Measurements from ENCODE around the gene NAPG.
"Not testable (repeated sequence)": the region's sequence is repeated elsewhere in the genome, so short reads cannot be mapped to it uniquely, and the experiment has no call there.

The NAPG gene

DNA sequence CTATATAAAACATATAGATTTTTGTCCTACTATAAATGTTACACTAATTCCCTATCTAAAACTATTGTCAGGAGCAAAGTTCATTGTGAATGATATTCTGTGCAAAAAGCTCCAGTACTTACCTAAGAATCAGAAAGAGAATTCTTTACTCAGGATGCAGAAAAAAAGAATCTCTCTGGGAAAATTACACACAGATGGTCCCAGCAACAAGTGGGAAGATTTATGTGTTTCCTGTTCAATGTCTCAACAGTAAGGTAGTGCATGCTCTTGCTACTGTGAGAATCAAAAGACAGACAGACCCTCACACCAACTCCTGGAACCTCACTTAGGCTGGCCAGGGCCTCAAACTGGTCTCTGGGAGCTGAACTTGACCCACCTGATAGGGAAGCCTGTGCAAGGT is 11.2 kb upstream of the NAPG start:
- no peak for DNase-seq

DNA sequence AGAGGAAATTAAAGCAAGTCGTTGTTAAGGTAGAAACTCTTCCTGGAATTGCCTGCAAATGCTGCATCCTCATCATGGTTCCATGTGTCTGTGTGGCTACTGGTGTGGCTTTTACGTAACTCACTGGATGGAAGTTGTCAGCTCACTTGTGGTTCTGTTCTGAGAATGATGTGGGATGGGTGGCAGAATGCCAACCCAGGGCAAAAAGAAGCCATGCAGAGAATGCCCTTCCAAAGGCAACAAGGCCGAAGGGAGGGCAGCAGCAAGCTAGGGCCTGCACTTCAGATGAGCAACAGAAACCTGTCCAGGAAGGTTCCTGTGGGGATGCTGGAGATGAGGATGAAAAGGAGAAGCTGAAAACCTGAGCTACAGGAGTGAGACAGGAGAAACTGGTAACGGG is 10.4 kb upstream of the NAPG start:
- DNase-seq, result no peak

DNA sequence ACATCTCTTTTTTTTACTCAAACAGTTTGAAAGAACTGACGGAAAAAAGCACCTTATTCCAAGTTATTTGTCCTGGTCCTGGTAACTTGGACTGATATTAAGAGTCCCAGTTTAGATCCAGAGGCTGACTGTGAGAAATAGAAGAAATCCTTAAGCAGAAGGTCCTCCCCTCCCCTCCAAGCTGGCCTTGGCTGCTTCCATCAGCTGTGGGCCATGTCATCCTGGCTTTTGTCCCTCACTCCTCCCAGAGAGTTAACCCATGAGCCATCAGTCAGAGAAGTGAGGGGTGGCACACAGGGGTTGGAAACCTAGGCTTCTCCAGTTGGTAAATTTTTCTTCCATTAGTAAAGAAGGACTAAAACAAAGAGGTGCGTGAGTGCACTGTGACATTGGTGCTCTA is 9.7 kb upstream of the NAPG start:
- DNase-seq, result no peak

DNA sequence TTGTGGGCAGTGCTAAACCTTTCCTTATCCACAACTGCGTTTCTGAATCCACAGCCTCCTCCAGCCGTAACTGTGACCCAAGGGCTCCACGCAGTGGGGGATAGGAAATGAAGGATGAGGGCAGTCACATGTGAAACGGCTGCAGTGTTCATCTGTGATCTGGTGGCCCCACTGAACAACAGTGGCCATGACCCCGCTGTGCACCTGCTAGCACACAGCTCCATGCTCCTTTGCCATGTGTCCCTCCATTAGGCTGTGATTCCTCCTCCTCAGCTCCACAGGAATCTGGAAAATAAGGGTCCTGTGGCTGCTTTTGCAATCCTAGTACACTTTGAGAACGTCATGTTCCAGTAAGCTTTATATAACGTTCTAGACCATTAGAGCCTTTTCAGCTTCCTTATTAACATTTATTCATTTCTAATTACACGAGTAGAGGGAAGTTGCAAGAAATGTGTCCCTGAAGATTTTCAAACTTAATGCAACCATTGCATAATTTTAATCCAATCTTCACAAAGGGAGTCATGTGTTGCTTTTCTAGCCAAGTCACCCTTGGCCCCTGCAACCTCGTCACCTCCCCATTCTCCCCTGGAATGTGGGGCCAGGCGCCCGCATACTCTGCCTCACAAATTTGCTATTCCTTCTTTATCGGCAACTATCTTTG is 7.1 kb upstream of the NAPG start:
- DNase-seq, result peak in 11 of 14 donors; percentile 14 to 78 (median 72)

DNA sequence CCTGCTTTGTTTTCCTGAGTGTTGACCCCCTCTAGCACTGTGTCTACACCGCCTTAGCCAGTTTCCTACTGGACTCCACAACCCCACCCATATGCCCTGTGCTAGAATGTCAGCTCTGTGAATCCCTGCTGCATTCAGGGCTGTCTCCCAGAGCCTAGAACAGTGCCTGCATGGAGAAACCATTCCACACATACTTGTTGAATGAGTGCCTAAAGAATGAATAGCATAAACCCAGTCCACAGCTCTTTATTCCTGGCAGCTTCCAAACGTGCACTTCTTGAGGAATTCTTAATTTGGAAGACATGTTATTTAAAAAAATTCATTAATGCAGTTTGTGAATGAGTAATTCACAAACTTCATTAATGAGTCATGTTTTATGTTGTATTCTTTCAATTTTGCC is 6.5 kb upstream of the NAPG start:
- DNase-seq, result no peak

DNA sequence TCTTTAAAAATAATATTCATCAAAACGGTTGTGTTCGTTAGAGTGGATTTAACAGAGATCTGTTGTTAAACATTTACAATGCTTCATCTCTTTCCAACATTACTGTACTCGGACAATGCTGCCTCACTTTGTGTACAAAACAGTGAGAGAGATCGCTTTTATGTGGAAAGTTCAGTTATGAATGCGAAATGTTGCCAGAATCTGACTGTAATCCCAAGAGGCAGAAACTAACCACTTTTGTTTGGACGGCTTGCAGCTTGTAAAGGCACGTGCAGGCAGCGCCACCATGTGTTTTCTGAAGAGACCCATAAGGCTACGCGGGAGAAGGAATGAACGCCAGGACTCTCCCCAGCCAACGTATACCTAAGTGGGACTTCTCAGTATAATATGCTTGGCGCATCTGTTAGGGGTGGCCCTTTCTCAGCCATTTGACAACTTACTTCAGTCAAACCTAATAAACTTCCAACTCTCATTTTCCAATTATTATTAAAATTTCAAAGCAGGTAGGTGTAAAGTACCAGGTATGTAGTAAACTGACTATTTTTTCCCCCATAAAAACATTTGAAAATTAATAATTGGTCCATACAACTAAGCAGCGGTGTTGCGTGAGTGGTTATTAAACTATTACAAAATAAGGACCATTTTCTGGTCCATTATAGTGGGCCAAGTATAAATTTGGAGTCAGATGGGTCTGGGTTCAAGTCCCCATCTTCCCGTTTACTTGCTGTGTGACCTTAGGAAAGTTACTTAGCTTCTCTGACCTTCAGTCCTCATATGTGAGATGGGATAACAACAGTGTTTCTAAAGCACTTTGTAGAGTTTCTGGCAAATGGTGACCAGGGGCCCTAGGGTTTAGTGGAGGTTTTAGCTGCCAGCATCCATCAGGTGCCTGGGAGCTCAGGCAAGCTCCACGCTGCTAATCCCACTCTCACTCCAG is 5.6 kb upstream of the NAPG start:
- DNase-seq, result peak in 12 of 14 donors; percentile 9 to 79 (median 48)

DNA sequence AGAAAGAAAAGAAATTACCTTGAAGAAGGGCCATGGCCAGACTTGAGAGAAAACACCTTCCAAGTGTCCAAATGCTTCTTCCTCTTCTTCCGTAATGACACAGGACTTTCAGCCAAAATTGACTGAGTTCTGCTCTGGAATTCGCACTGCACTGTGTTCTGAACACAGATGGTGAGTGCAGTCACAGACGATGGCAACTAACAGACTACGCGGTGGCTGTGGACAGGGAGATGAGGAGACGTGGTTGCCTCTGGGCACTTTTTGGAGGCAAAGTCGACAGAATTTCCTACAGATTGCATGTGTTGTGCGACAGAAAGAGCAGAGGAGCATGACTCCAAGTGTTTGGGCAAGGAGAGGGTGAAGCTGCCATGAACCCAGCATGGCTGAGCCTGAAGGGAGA is 4.3 kb upstream of the NAPG start:
- DNase-seq, result no peak

DNA sequence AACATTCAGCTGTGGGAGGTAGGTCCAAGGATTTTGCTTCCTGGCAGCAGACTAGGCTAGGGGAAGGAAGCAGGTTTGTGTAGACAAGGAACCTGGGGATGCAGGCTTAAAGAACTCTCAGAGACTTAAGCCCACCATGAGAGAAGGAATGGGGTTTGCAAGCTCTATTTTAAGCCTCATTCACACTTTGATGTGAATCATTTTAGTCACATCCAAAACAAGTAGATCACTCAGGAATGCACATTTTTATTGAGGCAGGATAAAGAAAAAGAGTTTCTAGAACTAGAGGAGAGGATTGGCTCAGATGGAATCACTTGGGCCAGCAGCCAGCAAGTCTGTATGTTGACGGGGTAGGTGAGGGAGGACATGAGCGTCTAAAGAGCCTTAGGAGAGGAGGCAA is 3.3 kb upstream of the NAPG start:
- no peak for DNase-seq

DNA sequence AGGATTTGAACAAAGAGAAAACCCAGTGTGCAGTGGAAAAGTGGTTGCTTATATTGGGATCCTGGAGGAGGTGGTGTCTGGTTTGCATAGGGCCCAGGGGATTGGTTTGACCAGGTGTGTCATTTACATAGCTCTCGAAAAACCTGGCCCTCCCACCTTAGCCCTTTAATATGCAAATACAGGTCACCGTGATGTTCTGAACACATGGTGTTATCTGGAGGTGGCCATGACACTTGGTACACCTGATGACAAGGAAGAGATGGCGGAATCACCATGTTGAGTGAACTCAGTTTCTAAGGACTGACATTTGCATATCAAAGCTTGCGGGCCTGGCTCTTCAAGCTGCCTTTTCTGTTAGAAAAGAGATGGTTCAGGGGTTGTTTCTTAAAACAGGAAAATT is 2.3 kb upstream of the NAPG start:
- DNase-seq, result no peak

DNA sequence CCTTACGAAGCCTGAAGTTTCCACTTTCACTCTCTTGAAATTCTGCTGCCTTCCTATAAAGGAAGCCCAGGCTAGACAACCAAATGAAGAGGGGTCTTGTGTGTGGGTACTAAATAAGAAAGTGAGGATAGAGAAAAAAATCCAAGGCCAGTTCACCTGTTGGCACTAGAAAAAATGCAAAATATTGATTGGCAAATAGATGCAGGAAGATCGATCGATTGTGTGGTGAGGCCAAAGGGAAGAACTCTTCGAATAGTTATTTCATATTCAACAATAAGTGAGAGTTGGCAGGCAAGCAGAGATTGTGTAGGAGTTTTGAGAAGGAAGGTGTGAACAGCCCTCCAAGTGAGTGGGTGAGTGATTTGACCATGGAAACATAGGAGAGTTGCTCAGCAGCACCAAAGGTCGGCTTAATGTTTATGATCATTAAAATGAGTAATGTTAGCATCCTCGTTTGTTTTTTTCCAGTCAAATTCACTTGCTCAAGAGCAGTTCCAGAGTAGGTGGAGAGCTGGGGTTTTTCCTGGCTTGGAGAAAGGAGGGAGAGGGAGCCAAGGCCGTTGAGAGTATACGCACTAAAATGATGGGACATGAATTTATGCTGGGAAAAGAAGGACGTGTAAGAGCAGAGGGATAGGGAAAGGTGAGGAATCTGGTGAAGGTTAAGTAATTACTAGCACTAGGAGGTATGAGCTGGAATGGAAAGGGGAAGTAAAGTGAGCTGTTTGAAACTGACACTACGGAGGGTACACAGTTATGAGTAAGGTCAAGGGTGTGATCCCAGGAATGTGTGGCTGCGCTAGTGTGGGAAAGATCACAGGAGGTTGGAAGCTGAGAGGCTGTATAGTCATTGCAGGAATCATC is 1.1 kb upstream of the NAPG start:
- DNase-seq, result no peak

DNA sequence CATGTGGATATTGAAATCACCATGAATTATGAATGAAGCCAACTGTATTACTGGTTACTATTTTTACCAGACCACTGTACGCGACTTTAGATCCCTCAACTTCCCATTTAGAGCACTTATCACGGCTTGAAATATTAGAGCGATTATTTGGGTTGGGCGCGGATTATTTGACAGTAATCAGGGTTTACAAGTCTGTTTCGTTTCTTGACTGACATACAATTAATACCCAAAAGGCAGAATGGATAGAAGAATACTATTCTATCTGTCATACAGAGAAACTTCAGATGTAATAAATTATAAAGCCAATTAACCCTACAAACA is 496 bp upstream of the NAPG start:
- DNase-seq, result no peak

DNA sequence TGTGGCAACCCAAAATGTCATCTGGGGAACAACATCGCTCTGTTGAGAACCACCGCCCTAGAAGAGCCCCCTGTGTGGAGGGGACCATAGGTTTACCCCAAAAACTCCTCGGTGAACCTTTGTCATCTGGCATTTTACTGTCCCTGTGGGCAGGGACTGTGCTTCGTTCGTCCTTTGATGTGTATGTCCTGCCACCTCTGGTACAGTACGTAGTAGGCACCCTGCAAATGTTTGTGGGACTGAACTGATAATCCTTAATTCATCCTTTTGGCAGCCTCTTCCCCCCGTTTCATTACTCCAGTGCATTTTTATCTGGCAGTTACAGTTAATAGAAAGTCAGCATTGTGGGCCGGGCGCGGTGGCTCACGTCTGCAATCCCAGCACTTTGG is 728 bp downstream of the NAPG start:
- DNase-seq, result no peak

DNA sequence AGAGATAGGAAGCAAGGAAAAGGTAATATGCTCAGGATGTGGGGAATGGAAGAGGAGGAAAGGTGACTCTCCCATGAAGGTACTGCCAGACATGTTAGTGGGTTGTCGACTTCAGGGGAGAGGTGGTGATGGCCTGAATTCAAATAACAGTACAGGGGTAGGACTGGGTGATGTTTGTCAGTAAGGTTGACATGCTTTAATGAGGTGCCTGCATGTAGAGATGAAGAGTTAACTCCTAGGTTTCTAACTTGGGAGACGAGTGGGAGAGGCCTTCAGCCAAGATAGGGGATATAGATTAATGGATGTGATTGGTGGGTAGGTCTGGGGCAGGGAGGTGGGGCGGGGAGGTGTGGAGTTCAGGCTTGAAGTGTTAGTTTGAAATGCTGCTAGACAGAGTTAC is 2.6 kb downstream of the NAPG start:
- DNase-seq, result no peak

DNA sequence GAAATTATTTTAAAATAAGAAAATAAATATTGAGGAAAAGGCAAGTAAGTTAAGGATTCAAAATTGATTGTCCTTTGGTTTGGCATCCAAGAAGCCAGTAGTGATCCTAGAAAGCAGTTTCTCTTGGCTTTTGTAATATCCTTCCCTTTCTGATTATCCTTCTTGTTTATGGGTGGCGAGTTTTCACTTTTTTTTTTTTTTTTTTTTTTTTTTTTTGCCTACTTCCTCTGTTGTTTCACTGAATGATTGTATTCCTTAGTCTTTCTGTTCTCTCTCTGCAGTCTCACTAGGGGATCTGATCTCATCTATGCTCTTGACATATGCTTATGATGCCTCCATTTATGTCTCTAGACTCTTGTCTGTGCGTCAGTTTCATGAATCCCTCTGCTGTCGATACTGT is 4.2 kb downstream of the NAPG start:
- DNase-seq, result no peak

DNA sequence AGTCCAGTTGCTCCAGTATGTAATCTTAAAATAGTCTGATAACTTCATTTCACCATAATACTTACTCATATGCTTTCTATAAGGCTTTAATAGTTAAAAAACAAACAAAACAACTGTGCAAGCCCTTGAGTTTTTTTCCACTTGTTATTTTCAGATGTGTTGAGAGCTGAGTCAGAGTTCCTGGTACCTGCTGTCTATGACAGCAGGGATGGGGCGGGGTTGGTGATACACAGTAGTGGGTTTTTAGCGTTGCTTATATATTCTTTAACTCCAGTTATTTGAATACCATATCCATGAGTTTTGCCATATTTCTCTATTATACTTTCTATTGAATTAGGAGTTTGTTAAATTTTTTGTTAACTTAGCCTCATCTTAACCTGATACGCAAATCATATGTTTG is 5.0 kb downstream of the NAPG start:
- no peak for DNase-seq

DNA sequence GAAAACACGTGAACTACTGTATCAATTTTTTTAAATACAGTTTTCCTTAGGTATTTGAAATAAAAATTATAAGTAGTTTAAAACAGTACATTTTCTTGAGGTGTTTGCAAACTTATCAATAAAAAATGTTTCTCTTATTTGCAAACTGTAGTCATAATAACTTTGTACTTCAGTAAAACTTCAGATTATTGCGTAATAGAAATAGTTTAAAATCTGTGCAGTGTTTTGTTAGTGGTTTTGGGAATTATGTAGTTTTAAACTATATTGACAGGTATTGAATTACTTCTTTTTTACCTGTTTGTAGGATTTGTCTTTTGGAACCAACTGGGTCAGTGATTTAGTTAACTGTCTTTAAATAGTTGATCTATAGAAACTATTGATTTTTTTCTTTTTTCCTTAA is 7.3 kb downstream of the NAPG start:
- DNase-seq, result no peak

DNA sequence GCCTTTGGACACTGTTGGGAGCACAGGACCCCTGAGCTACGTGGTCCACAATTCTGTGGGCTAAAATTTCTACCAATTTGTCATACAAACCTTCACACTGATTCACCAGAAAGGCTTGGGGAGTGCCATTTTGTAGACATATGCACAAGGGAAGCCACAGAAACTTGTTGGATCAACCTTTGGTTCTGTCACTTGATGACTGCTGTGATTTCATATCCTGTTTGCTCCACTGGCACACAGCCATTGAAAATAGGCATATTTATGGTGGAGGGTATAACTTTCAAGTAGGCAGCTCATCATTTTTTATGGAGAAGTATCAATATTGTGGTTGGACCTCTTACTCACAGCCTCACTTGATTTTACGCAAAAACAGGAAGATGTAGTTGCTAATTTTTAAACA is 10.5 kb downstream of the NAPG start:
- no peak for DNase-seq

DNA sequence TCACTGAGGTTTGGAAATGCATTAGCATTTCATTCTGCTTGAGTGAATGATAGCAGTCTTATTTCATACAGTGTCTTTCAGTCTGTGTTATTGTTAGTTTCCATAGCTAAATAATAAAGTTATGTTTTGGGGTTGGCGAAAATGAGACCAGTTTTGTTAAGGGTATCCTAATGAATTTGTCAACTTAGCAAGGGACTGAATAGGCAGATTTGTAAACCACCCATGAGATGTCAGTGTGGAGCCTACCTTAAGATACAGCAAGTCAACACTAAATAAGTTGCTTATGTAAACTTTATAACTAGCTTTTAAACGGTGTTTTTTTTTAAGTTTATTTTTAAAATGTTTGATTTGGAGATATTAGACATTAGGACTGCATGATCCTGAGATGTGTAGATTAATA is 11.9 kb downstream of the NAPG start:
- DNase-seq, result no peak

DNA sequence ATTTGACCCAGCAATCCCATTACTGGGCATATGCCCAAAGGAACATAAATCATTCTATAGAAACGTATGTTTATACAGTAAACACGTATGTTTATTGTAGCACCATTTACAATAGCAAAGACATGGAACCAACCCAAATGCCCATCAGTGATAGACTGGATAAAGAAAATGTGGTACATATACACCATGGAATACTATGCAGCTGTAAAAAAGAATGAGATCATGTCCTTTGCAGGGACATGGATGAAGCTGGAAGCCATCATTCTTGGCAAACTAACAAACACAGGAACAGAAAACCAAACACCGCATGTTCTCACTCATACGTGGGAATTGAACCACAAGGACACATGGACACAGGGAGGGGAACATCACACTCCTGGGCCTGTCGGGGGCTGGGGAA is 13.3 kb downstream of the NAPG start:
- not testable (repeated sequence) for DNase-seq

DNA sequence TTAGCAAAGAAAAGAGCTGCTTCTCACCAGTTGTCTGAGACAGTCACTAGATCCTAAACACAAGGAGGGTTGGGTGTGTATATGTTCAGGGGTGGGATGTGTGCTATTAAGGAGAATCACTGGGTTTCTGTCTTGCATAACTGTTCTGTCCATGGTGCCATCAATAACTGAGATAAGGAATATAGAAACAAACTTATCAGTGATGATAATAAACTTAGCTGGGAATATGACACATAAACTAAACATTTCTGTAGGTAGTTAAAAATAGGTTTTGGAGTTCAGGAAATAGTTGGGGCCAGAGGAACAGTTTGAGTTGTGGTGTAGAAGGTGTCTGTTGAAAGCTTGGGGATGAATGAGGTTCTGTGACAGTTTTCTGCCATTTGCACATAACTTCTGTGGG is 17.4 kb downstream of the NAPG start:
- no peak for DNase-seq

DNA sequence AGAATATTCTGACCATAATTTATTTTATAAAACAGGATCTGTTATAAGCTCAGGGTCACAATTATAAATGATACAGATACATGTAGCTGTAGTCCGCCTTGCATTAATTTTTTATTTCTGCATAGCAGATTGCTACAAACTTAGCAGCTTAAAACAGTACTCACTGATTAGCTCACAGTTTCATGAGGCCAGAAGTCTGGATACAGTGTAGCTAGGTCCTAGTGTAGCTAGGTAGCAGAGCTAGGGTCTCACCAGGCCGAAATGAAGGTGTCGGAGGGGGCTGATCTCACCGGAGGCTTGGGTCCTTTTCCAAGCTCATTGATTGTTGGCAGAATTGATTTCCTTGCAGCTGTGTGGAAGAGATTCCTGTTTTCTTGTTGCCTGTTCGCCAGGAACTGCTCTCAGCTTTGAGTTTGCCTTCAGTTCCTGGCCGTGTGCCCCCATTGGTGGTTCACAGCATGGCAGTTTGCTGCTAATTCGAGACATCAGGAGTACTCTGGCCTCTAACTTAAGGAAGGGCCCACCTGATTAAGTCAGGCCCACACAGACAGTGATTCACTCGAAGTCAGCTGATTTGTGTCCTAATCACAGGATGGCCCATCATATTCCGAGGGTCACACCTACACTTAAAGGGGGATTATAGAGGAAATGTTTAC is 18.4 kb downstream of the NAPG start:
- DNase-seq, result no peak

DNA sequence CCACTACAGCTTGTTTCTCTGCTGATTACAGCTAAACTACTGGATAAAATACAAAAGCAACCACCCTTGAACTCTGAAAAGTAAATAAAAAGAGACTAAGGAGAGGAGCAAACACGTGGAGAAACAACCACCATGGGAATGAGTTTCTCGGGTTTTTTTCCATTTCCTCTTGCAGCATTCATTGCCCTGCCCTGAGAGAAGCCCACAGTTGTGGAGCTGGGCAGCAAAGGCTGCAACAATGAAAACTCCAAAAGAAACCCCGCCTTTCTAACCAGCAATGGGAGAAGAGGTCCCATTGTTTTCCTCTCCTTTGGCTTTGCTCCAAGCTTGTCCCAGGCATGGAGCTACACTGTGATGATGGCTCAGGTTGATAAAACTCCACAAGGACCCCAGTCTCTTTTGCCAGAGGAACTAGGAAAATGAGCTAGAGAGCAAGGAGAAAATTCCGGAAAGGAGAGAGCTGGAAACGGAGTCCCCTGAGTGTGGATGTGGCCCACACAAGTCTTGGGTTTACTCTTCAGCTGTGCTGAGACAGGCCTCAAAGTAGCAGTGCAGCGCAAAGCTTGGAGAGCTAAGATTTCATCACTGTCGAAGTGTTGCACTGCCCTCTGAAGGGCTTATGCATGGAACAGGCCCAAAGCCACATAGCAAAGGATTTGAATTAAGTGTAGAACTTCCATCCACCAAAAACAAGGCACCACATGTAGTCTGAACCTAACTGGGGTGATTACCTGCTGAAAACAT is 20.9 kb downstream of the NAPG start:
- DNase-seq, result no peak
